GM06990 (cell line): ENCODE results near the gene NYAP2.

ENCODE experiments used
- DNase-seq: peaks from one replicate; pipeline ENCODE4 v3.0.0-alpha.2; 2011; ENCODE audit not compliant: insufficient read length; ENCODE audit errors: extremely low read depth
- H3K27me3 ChIP-seq: replicated peaks from 2 replicates; pipeline ENCODE4 v1.6.0; 2011; ENCODE audit warnings: low read length; ENCODE audit not compliant: control insufficient read depth, insufficient read depth
- H3K36me3 ChIP-seq: 2 replicates; pipeline ENCODE4 v1.5.1; 2011; ENCODE audit warnings: low read length; ENCODE audit not compliant: control insufficient read depth, insufficient read depth
- H3K4me3 ChIP-seq: replicated peaks from 2 replicates; pipeline ENCODE4 v1.5.1; 2011; ENCODE audit warnings: low read depth, mild to moderate bottlenecking, control low read depth, low read length
- TF ChIP-seq, protein P1 (sequence below): IDR thresholded peaks from 2 replicates; pipeline ENCODE4 v1.5.1; 2011; ENCODE audit warnings: low read length, control low read depth, mild to moderate bottlenecking, inconsistent platforms; ENCODE audit not compliant: insufficient read depth, poor library complexity, severe bottlenecking

The NYAP2 gene

DNA sequence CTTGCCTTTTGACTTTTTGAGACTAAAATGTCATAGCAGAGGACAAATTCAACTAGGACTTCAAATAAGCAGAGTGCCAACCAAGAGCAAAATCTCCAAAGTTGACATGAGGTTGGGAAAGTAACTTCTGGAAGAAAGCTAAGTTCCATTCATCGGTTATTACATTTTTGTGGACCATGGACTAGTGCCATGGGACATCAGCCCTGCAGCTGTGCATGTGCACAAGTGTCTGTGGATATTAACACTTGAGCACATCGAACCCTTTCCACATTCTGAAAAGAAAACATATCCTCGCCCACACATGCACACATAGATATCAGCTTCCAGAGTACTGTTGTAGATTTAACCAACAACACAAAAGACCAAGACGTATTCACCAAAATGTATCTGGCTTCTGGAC lies 262.6 kb downstream of the NYAP2 start:
- Histone ChIP-seq H3K27me3 (no peaks in the 10 kb centered on the region), H3K4me3 (no peak overlapping the region), H3K36me3 (no peaks in the 10 kb centered on the region)
- TF ChIP-seq, protein P1, sequence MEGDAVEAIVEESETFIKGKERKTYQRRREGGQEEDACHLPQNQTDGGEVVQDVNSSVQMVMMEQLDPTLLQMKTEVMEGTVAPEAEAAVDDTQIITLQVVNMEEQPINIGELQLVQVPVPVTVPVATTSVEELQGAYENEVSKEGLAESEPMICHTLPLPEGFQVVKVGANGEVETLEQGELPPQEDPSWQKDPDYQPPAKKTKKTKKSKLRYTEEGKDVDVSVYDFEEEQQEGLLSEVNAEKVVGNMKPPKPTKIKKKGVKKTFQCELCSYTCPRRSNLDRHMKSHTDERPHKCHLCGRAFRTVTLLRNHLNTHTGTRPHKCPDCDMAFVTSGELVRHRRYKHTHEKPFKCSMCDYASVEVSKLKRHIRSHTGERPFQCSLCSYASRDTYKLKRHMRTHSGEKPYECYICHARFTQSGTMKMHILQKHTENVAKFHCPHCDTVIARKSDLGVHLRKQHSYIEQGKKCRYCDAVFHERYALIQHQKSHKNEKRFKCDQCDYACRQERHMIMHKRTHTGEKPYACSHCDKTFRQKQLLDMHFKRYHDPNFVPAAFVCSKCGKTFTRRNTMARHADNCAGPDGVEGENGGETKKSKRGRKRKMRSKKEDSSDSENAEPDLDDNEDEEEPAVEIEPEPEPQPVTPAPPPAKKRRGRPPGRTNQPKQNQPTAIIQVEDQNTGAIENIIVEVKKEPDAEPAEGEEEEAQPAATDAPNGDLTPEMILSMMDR = no peak
- no peak for DNase-seq

DNA sequence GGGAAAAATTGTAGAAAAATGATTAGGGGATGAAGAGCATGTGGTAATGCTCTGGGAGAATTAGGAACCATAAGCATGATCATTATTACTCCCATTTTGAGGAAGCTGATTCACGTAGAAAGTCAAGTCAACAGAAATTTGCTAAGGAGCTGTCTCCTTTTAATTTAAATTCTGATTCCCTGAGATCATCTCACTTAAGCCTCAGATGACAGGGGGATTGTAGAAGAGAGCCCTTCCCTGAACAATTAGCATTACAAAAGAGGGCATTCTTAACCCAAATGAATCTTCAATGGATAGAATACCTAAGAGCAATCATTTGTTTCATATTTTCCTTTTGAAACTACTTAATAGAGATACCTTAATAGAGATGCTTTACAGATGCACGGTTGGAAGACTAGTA lies 267.9 kb downstream of the NYAP2 start:
- H3K4me3 ChIP-seq = no peak overlapping the region
- no peaks in the 10 kb centered on the region for H3K36me3 ChIP-seq
- DNase-seq = no peak
- TF ChIP-seq, protein P1 = no peak
- H3K27me3 ChIP-seq = no peaks in the 10 kb centered on the region

DNA sequence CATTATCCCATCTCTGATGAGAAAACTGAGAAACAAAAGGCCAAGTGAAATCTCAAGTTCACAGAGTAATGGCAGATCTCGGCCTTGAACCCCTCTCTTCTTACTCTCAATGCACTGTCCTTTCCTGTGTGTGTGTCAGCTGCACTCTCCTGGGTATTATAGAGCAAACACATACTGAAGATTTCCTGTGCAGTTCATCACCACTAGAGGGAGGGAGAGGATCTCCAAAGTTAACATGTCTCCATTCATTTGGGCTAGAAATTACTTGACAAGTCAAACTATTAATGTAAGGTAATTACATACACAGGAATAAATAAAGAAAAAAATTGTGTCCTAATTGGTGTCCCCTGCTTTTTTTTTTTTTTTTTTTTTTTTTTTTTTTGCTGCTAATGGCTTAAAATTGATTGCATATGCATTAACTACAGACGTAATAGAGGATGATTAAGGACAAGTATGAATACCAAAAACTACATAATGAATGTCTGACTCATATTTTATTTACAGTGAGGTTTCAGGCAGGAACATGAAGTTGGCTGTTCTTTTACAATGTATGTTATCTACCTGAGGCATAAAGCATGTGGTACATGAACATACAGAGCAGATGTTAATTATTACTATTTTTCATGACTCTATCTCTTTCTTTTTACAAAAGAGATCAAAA lies 269.2 kb downstream of the NYAP2 start:
- no peak overlapping the region for H3K4me3 ChIP-seq
- H3K36me3 ChIP-seq = no peaks in the 10 kb centered on the region
- no peak for DNase-seq
- TF ChIP-seq, protein P1 = peak; percentile 76
- no peaks in the 10 kb centered on the region for H3K27me3 ChIP-seq

DNA sequence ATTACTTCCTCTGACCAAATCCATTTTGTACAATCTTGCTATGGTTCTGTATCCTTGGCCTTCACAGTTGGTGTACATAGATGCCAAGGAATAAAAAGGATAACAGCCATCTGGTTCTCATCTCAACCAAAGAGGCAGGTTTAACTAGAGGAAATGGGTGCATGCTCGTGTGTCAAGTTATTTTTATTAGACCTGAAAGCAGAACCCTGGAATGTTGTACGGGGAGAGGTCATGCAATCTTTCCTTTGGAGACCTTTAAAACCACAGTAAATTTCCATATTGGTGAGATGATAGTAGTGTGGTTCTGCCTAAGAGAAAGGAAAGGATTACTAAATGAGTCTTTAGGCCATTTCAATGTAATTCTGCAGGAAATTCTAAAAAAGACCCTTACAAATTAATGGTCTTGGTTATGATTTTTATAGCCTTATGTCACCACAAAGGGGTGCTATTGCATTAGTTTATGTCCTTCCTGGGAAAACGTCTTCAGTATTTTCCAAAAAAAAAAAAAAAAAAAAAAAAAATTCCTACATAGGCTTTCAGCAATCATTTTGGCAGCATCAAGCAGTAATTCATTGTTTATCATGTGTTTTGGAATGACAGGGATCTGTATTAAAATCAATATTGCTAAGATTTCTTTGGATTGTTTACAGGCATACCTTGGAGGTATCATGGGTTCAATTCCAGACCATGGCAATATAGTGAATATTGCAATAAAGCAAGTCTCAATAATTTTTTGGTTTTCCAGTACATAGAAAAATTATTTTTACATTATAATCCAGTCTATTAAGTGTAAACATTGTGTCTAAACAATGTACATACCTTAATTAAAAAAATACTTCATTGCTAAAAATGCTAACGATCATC lies 270.8 kb downstream of the NYAP2 start:
- TF ChIP-seq, protein P1 = no peak
- no peak overlapping the region for H3K4me3 ChIP-seq
- H3K27me3 ChIP-seq = no peaks in the 10 kb centered on the region
- no peak for DNase-seq
- H3K36me3 ChIP-seq = no peaks in the 10 kb centered on the region

DNA sequence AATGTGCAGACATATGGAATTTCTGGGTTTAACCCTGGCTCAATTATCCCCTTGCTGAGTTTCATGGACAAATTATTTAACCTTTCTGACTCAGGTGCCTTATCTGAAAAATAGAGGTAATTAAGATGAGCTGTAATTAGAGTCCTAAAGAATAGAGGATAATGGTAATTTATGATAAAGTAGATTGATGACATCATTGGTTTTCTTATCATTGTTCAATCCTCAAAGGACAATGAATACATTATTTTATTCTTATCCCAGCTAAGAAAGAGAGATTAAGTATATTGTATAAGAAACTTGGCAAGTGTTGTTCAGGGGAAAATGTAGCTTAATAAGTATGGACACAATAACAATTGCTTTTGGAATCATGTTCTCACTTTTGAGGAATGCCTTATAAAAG lies 279.3 kb downstream of the NYAP2 start:
- Histone ChIP-seq H3K4me3 (no peak overlapping the region), H3K36me3 (no peaks in the 10 kb centered on the region), H3K27me3 (no peaks in the 10 kb centered on the region)
- DNase-seq = no peak
- TF ChIP-seq, protein P1 = no peak
